OCI-LY3 (cell line): ENCODE results near the gene DDX10.

Source experiments
- EZH2phosphoT487 ChIP-seq: fragments of 200-600 bp; shearing (Covaris generic); IDR thresholded peaks from 2 replicates; pipeline ENCODE4 v1.6.1; 2018; ENCODE audit warnings: antibody characterized with exemption, mixed run types, low read depth
- TF ChIP-seq, protein P1 (sequence below): fragments of 200-600, 300-600 bp; sonication (generic); IDR thresholded peaks from 2 replicates; pipeline ENCODE4 v1.5.1; 2014; ENCODE audit warnings: antibody characterized with exemption, low read length, low read depth

DNA sequence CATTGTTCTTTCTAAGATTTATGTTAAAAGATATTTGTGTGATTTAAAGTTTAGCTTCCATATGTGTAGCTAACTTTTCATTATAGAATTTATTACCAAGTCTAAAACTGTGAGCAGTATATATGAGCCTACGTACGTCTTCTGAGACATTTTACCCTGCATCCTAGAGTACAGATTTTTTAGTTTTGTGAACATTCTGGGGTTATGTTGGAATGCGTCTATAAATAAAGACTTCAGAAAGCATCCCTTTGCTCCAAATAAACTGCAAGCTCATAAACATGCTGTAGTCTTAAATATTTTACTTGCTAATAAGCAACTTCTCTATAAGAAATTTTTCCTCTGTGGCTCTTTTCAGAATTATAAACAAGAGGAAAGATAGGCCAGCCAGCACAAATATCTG is 236.5 kb downstream of the DDX10 start:
- TF ChIP-seq, protein P1, sequence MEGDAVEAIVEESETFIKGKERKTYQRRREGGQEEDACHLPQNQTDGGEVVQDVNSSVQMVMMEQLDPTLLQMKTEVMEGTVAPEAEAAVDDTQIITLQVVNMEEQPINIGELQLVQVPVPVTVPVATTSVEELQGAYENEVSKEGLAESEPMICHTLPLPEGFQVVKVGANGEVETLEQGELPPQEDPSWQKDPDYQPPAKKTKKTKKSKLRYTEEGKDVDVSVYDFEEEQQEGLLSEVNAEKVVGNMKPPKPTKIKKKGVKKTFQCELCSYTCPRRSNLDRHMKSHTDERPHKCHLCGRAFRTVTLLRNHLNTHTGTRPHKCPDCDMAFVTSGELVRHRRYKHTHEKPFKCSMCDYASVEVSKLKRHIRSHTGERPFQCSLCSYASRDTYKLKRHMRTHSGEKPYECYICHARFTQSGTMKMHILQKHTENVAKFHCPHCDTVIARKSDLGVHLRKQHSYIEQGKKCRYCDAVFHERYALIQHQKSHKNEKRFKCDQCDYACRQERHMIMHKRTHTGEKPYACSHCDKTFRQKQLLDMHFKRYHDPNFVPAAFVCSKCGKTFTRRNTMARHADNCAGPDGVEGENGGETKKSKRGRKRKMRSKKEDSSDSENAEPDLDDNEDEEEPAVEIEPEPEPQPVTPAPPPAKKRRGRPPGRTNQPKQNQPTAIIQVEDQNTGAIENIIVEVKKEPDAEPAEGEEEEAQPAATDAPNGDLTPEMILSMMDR, result no peak
- TF ChIP-seq EZH2phosphoT487, result no peak
